ENCODE results near the gene LIN28A. TPM values are rescaled to one million over a fixed set of nuclear protein-coding genes. Genes with fewer than 3 reads are reported as not detected.

Gene LIN28A
- polyA plus RNA-seq, 1 donor from 2014 or later = 1.0 TPM

DNA sequence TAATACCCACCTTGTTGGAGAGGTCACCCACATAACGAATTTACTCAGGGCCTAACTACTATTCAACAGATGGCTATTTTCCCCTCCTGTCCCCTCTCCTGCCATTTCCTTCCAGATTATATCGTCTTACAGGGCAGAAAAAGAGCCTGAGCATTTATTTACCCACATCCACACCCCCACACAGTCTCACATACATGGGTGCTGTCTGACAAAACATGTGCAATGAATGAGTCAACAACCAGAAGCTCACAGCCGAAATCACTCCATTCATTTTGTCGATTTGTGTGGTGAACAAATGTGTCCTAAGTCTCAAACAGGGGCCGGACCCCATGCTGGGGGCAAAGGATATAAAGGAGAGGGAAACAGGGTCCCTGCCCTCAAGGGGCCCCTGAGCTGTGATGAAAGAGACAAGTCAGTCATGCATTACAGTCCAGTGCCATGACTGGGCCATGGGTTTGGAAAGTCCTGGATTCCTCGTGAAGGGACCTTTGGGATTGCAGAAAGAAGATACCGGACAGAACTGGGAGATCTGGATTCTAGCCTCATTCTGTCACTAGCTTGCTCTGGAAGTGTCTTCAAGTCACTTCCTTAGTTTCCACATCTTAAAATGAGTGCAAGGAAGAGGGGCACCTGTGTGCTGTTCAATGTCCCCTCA is 21.7 kb upstream of the LIN28A start:
- H3K4me2 ChIP-seq (ENCODE audit: low read length) = no peak overlapping the region
- H3K4me3 ChIP-seq (ENCODE audit: low read length) = no peak overlapping the region
- no peaks in the 10 kb centered on the region for H4K20me1 ChIP-seq (ENCODE audit: insufficient read depth)
- no peaks in the 10 kb centered on the region for H3K9me2 ChIP-seq (ENCODE audit: insufficient read depth, low read length)
- H3K9me3 ChIP-seq (ENCODE audit: low read length) = no peaks in the 10 kb centered on the region
- no peaks in the 10 kb centered on the region for H3K79me2 ChIP-seq (replicated peaks; ENCODE audit: insufficient read depth, low read length)
- H3K36me3 ChIP-seq (ENCODE audit: insufficient read depth, low read length) = no peaks in the 10 kb centered on the region
- no peak overlapping the region for H3K27ac ChIP-seq (ENCODE audit: low read length)
- TF ChIP-seq REST (IDR thresholded peaks at IDR 0.05; ENCODE audit: borderline replicate concordance) (no peak), TAF1 (IDR thresholded peaks at IDR 0.05; ENCODE audit: low read depth) (no peak), EZH2 (IDR thresholded peaks at IDR 0.05; ENCODE audit: borderline replicate concordance, insufficient read depth, low read length, poor library complexity, severe bottlenecking) (no peak), POLR2AphosphoS5 (IDR thresholded peaks at IDR 0.05) (no peak), SMC3 (conservative IDR thresholded peaks at IDR 0.05; ENCODE audit: poor library complexity) (no peak), RAD21 (conservative IDR thresholded peaks at IDR 0.05) (no peak), EP300 (conservative IDR thresholded peaks at IDR 0.05; ENCODE audit: poor library complexity, severe bottlenecking) (no peak), MXI1 (conservative IDR thresholded peaks at IDR 0.05; ENCODE audit: poor library complexity, severe bottlenecking) (no peak)
- TF ChIP-seq, protein P1, sequence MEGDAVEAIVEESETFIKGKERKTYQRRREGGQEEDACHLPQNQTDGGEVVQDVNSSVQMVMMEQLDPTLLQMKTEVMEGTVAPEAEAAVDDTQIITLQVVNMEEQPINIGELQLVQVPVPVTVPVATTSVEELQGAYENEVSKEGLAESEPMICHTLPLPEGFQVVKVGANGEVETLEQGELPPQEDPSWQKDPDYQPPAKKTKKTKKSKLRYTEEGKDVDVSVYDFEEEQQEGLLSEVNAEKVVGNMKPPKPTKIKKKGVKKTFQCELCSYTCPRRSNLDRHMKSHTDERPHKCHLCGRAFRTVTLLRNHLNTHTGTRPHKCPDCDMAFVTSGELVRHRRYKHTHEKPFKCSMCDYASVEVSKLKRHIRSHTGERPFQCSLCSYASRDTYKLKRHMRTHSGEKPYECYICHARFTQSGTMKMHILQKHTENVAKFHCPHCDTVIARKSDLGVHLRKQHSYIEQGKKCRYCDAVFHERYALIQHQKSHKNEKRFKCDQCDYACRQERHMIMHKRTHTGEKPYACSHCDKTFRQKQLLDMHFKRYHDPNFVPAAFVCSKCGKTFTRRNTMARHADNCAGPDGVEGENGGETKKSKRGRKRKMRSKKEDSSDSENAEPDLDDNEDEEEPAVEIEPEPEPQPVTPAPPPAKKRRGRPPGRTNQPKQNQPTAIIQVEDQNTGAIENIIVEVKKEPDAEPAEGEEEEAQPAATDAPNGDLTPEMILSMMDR (IDR thresholded peaks at IDR 0.05; ENCODE audit: poor library complexity, severe bottlenecking) = no peak
- H3F3A ChIP-seq (ENCODE audit: insufficient read depth, low read length, poor library complexity, severe bottlenecking) = no peaks in the 10 kb centered on the region
- no peak overlapping the region for H3K9ac ChIP-seq (ENCODE audit: low read length)
- H2AFZ ChIP-seq (ENCODE audit: low read depth, low read length) = no peak overlapping the region
- no peaks in the 10 kb centered on the region for H3K27me3 ChIP-seq (ENCODE audit: insufficient read depth, low read depth, low read length)

DNA sequence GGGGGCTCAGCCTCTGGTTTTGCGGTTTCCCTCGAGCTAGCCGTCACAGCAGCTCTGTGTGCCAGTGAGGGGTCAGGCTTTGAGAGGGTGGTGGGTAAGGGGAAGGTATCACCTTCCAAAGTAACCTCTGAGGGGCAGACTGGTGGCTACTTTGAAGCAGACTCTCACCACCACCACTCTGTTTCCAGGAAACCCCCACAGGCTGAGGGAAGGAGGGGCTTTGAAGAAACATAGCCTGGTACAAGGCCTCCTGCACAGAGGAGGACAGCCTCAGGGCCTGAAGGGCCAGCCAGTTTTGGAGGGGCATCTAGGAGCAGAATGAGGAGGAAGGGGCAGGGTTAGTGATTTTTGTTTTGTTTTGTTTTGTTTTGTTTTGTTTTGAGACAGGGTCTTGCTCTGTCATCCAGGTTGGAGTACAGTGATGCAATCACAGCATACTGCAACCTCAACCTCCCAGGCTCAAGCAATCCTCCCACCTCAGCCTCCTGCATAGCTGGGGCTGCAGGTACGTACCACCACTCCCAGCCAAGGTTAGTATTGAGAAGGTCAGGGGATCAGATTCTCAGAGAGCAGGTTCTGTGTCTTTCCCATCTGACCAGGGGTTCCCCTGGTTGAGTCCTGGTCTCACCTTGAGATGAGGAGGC is 20.9 kb upstream of the LIN28A start:
- no peak for TF ChIP-seq MXI1 (conservative IDR thresholded peaks at IDR 0.05; ENCODE audit: poor library complexity, severe bottlenecking)
- no peak for TF ChIP-seq POLR2AphosphoS5 (IDR thresholded peaks at IDR 0.05)
- TF ChIP-seq, protein P1 (IDR thresholded peaks at IDR 0.05; ENCODE audit: poor library complexity, severe bottlenecking) = no peak
- Histone ChIP-seq H3K9me2 (ENCODE audit: insufficient read depth, low read length) (no peaks in the 10 kb centered on the region), H3K4me3 (ENCODE audit: low read length) (no peak overlapping the region), H3K9ac (ENCODE audit: low read length) (no peak overlapping the region), H3F3A (ENCODE audit: insufficient read depth, low read length, poor library complexity, severe bottlenecking) (no peaks in the 10 kb centered on the region), H3K9me3 (ENCODE audit: low read length) (no peaks in the 10 kb centered on the region), H3K4me2 (ENCODE audit: low read length) (no peak overlapping the region), H2AFZ (ENCODE audit: low read depth, low read length) (no peak overlapping the region), H4K20me1 (ENCODE audit: insufficient read depth) (no peaks in the 10 kb centered on the region), H3K79me2 (replicated peaks; ENCODE audit: insufficient read depth, low read length) (no peaks in the 10 kb centered on the region), H3K27ac (ENCODE audit: low read length) (no peak overlapping the region), H3K27me3 (ENCODE audit: insufficient read depth, low read depth, low read length) (no peaks in the 10 kb centered on the region), H3K36me3 (ENCODE audit: insufficient read depth, low read length) (no peaks in the 10 kb centered on the region)
